Prostate gland (tissue), 2 donors: ENCODE measurements around the gene TRPV6. TPM values are rescaled to one million over a fixed set of nuclear protein-coding genes. Genes with fewer than 3 reads are reported as not detected.

Experiments
- DNase-seq: peaks from one replicate; pipeline ENCODE4 v3.0.0-alpha.2; 2019; ENCODE audit warnings: low spot score
- H3K27ac ChIP-seq, 2 donors: fragments of 200-600 bp; sonication (generic); 2 replicates each; pipeline ENCODE4 v1.5.1; 2017 to 2019
- H3K27me3 ChIP-seq: fragments of 200-600 bp; sonication (generic); replicated peaks from 2 replicates; pipeline ENCODE4 v1.5.1; 2019; ENCODE audit not compliant: insufficient read depth
- H3K36me3 ChIP-seq, 2 donors: fragments of 200-600 bp; sonication (generic); 1 replicate in 1 of 2; 2 replicates in 1 of 2; pipeline versions ENCODE4 v1.5.1 to v1.8.1; 2017 to 2019
- H3K4me1 ChIP-seq: fragments of 200-600 bp; sonication (generic); replicated peaks from 2 replicates; pipeline ENCODE4 v1.5.1; 2019
- H3K4me3 ChIP-seq, 2 donors: fragments of 200-600 bp; sonication (generic); 2 replicates each; pipeline ENCODE4 v1.5.1; 2017 to 2019
- H3K9me3 ChIP-seq: fragments of 200-600 bp; sonication (generic); 2 replicates; pipeline ENCODE4 v1.5.1; 2017
- CTCF ChIP-seq, 4 experiments: fragments of 200-600 bp in 2 of 4; fragments of 450-650 bp in 2 of 4; sonication (generic) in 2 of 4; IDR thresholded peaks; 1 replicate in 3 of 4; 2 replicates in 1 of 4; pipeline ENCODE4 v1.5.1; 2016 to 2019; ENCODE audit warnings: antibody characterized with exemption in 4 of 4, mild to moderate bottlenecking in 2 of 4, moderate library complexity in 2 of 4
- POLR2A ChIP-seq: fragments of 450-650 bp; IDR thresholded peaks from one replicate; pipeline ENCODE4 v1.6.1; 2016; ENCODE audit warnings: antibody characterized with exemption, mild to moderate bottlenecking
- POLR2AphosphoS5 ChIP-seq: sonication (generic); formaldehyde crosslinking; IDR thresholded peaks from one replicate; pipeline ENCODE4 v1.6.1; 2017; ENCODE audit warnings: antibody characterized with exemption
- WGBS: methylation state at CpG from one replicate; pipeline ENCODE4 v1.1.5; 2018; 5-methylcytosine and 5-hydroxymethylcytosine counted together
- intact Hi-C: fragments of 100-400 bp; cut with DNase I; formaldehyde crosslinking; loops from one replicate; pipeline ENCODE4 v1.14.2; 2022
- total RNA-seq, 2 donors: library from RNA; depleted of rRNA; stranded (reverse); fragments of >200 nt; gene quantifications; one replicate each; pipeline ENCODE4 v1.1.0, GENCODE V29; 2016

TRPV6 gene
- total RNA-seq, 2 donors from 2014 or later, result 47.0 to 82.0 TPM

GRCh38 chr7:142874409-142874808 is 11.1 kb downstream of the TRPV6 start:
- intact Hi-C loops, result no loop called here
- Histone ChIP-seq H3K4me1 (no peaks in the 10 kb centered on the region), H3K36me3 (no peaks in the 10 kb centered on the region), H3K9me3 (no peaks in the 10 kb centered on the region), H3K27me3 (no peaks in the 10 kb centered on the region), H3K27ac (no peak overlapping the region), H3K4me3 (no peak overlapping the region)
- no peak for TF ChIP-seq POLR2AphosphoS5
- TF ChIP-seq CTCF (IDR thresholded peaks at IDR 0.05), result no peak
- no peak for TF ChIP-seq POLR2A
- DNase-seq, result no peak
- WGBS, result 87% methylated on average over 6 of the region's 7 CpGs

- 90% methylated on average over 5 of the region's 5 CpGs for WGBS
- no peaks in the 10 kb centered on the region for H3K27me3 ChIP-seq
- no peak overlapping the region for H3K4me3 ChIP-seq
- DNase-seq, result no peak
- no peaks in the 10 kb centered on the region for H3K4me1 ChIP-seq
- no peaks in the 10 kb centered on the region for H3K36me3 ChIP-seq
- no peak overlapping the region for H3K27ac ChIP-seq
- no peaks in the 10 kb centered on the region for H3K9me3 ChIP-seq
- intact Hi-C loops, result no loop called here
- TF ChIP-seq POLR2A (no peak), CTCF (IDR thresholded peaks at IDR 0.05) (no peak), POLR2AphosphoS5 (no peak)
Measured at GRCh38 chr7:142873871-142874270, 11.7 kb downstream of the TRPV6 start.

- Histone ChIP-seq H3K27me3 (no peaks in the 10 kb centered on the region), H3K36me3 (no peaks in the 10 kb centered on the region), H3K4me1 (no peaks in the 10 kb centered on the region), H3K4me3 (no peak overlapping the region), H3K27ac (no peak overlapping the region), H3K9me3 (no peaks in the 10 kb centered on the region)
- DNase-seq, result no peak
- intact Hi-C loops, result no loop called here
- WGBS, result 84% methylated on average over 11 of the region's 11 CpGs
- TF ChIP-seq POLR2A (no peak), POLR2AphosphoS5 (no peak), CTCF (IDR thresholded peaks at IDR 0.05) (peak; percentile 33 to 64 (median 50))
Measured at GRCh38 chr7:142873281-142873784, 12.2 kb downstream of the TRPV6 start.

- Histone ChIP-seq H3K27ac (no peak overlapping the region), H3K4me3 (no peak overlapping the region), H3K36me3 (no peaks in the 10 kb centered on the region), H3K9me3 (no peaks in the 10 kb centered on the region), H3K4me1 (no peaks in the 10 kb centered on the region), H3K27me3 (no peaks in the 10 kb centered on the region)
- 93% methylated on average over 12 of the region's 15 CpGs for WGBS
- TF ChIP-seq CTCF (IDR thresholded peaks at IDR 0.05) (no peak), POLR2A (no peak), POLR2AphosphoS5 (no peak)
- DNase-seq, result no peak
- intact Hi-C loops, result no loop called here
Measured at GRCh38 chr7:142872106-142872675, 13.4 kb downstream of the TRPV6 start.
